SU-DHL-6 (cell line): Measurements from ENCODE around the gene FGF22.

Experiments
- H2AFZ ChIP-seq: fragments of 200-600 bp; sonication (generic); 2 replicates; pipeline ENCODE4 v1.6.1; 2014; ENCODE audit warnings: low read depth, mild to moderate bottlenecking, moderate library complexity, mixed read lengths, antibody characterized with exemption, low read length; ENCODE audit not compliant: severe bottlenecking
- H3F3A ChIP-seq: fragments of 200-600 bp; shearing (Covaris generic); 2 replicates; pipeline ENCODE4 v1.6.0; 2016; ENCODE audit warnings: antibody characterized with exemption, mild to moderate bottlenecking; ENCODE audit not compliant: insufficient read depth
- H3K27ac ChIP-seq: fragments of 200-600 bp; sonication (generic); 2 replicates; pipeline ENCODE4 v1.5.1; 2016; ENCODE audit warnings: low read depth, mild to moderate bottlenecking, low read length, moderate library complexity, mixed read lengths
- H3K27me3 ChIP-seq: fragments of 200-600 bp; sonication (generic), shearing (Covaris generic); 2 replicates; pipeline ENCODE4 v1.6.0; 2014; ENCODE audit warnings: mild to moderate bottlenecking, low read length
- H3K36me3 ChIP-seq: fragments of 200-600 bp; sonication (generic); 2 replicates; pipeline ENCODE4 v1.6.1; 2014; ENCODE audit warnings: mild to moderate bottlenecking, low read length, mixed read lengths
- H3K4me2 ChIP-seq: fragments of 300-600, 200-600 bp; shearing (Covaris generic), sonication (generic); 2 replicates; pipeline ENCODE4 v1.6.0; 2014; ENCODE audit warnings: low read length, low read depth, mild to moderate bottlenecking; ENCODE audit not compliant: poor library complexity, severe bottlenecking
- H3K4me3 ChIP-seq: fragments of 200-600 bp; sonication (generic); 2 replicates; pipeline ENCODE4 v1.5.1; 2014; ENCODE audit warnings: antibody characterized with exemption, low read length, mild to moderate bottlenecking, mixed read lengths; ENCODE audit not compliant: insufficient read depth, poor library complexity, severe bottlenecking
- H3K79me2 ChIP-seq: fragments of 200-600 bp; sonication (generic); 2 replicates; pipeline ENCODE4 v1.6.1; 2014; ENCODE audit warnings: mild to moderate bottlenecking, low read length, moderate library complexity; ENCODE audit not compliant: insufficient read depth
- H3K9ac ChIP-seq: fragments of 200-600 bp; sonication (generic); 2 replicates; pipeline ENCODE4 v1.7.0; 2014; ENCODE audit warnings: mild to moderate bottlenecking, low read length
- H3K9me2 ChIP-seq: fragments of 200-600 bp; sonication (generic); replicated peaks from 2 replicates; pipeline ENCODE4 v1.6.1; 2014; ENCODE audit warnings: low read length; ENCODE audit not compliant: insufficient read depth
- H3K9me3 ChIP-seq: fragments of 200-600 bp; sonication (generic); 2 replicates; pipeline ENCODE4 v1.6.1; 2014; ENCODE audit warnings: low read length, mixed read lengths; ENCODE audit not compliant: insufficient read depth
- H4K20me1 ChIP-seq: fragments of 200-600 bp; sonication (generic); 2 replicates; pipeline ENCODE4 v1.6.1; 2014; ENCODE audit warnings: low read depth, mild to moderate bottlenecking, antibody characterized with exemption, low read length, moderate library complexity, mixed read lengths
- CTCF ChIP-seq: fragments of 200-600 bp; sonication (generic); IDR thresholded peaks from one replicate; pipeline ENCODE4 v1.5.1; 2017; ENCODE audit warnings: antibody characterized with exemption, mild to moderate bottlenecking, low read length, moderate library complexity; ENCODE audit not compliant: insufficient read depth, poor library complexity, severe bottlenecking
- EZH2phosphoT487 ChIP-seq: fragments of 200-600 bp; sonication (generic), shearing (Covaris generic); conservative IDR thresholded peaks from 2 replicates; pipeline ENCODE4 v1.6.1; 2018; ENCODE audit warnings: mild to moderate bottlenecking, antibody characterized with exemption, low read length, moderate library complexity, mixed read lengths

The FGF22 gene

DNA sequence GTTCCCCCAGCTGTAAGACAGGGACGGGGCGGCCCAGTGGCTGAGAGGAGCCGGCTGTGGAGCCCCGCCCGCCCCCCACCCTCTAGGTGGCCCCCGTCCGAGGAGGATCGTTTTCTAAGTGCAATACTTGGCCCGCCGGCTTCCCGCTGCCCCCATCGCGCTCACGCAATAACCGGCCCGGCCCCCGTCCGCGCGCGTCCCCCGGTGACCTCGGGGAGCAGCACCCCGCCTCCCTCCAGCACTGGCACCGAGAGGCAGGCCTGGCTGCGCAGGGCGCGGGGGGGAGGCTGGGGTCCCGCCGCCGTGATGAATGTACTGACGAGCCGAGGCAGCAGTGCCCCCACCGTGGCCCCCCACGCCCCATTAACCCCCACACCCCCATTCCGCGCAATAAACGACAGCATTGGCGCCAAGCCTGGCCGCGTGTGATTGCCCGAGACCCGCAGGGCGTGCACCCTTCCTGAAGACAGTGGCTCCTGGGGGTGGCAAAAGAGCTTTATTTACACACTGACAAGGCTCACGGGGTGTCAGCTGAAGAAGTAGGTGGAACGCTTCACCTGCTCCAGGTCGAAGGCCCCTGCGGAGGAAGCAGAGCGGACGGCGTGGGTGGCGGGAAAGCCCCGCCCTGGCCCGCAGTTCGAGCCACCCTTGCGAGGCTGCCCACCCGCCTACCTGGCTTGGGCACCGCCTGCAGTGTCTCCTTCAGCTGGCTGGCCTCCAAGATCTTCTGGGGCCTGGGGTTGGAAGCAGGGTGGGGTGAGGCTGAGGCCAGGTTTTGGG, 22.7 kb upstream of the FGF22 start:
- Histone ChIP-seq H3K79me2 (no peaks in the 10 kb centered on the region), H3K36me3 (no peaks in the 10 kb centered on the region), H3K9me2 (no peaks in the 10 kb centered on the region), H3K4me2 (no peak overlapping the region), H3K27me3 (no peaks in the 10 kb centered on the region), H2AFZ (no peak overlapping the region), H3K9me3 (no peaks in the 10 kb centered on the region), H3K4me3 (no peak overlapping the region), H3F3A (no peaks in the 10 kb centered on the region), H3K27ac (no peak overlapping the region), H3K9ac (no peak overlapping the region), H4K20me1 (no peaks in the 10 kb centered on the region)
- TF ChIP-seq CTCF, result no peak
- no peak for TF ChIP-seq EZH2phosphoT487

DNA sequence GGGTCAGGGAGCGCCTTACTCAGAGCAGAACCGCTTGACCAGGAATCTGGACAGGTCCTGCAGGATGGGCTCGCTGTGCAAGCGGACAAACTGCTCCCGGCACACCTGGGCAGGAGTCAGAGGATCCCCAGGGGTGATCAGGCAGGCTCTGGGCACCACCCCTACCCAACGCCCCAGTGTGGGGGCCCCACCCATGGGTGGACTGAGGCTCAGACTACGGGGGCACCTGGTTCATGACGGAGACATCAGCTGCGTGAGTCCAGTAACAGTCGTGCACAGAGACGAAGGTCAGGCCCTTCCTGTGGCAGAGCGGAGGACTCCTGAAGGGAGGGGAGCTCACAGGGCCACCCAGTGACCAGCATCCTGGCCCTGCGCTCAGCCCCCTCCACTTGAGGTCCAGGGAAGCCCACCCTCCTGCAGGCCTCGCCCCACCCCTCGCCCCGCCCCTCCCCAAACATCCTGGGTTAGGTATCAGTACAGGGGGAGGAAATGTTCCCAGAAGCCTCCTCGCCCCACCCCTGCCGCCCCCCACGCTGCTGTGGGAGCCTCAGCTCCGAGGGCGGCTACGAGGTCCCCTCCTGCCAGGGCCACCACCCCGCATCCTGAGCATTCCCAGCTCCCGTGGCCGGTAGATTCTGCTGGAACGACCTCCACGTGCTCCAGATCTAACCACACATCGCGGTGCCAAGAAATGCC, 22.0 kb upstream of the FGF22 start:
- H3K9me2 ChIP-seq, result no peaks in the 10 kb centered on the region
- H4K20me1 ChIP-seq, result no peaks in the 10 kb centered on the region
- TF ChIP-seq EZH2phosphoT487, result no peak
- TF ChIP-seq CTCF, result no peak
- H3K27ac ChIP-seq, result no peak overlapping the region
- H3K4me2 ChIP-seq, result no peak overlapping the region
- no peak overlapping the region for H2AFZ ChIP-seq
- H3K4me3 ChIP-seq, result no peak overlapping the region
- H3K27me3 ChIP-seq, result no peaks in the 10 kb centered on the region
- no peaks in the 10 kb centered on the region for H3K9me3 ChIP-seq
- no peaks in the 10 kb centered on the region for H3K79me2 ChIP-seq
- H3K36me3 ChIP-seq, result no peaks in the 10 kb centered on the region
- H3F3A ChIP-seq, result no peaks in the 10 kb centered on the region
- no peak overlapping the region for H3K9ac ChIP-seq

DNA sequence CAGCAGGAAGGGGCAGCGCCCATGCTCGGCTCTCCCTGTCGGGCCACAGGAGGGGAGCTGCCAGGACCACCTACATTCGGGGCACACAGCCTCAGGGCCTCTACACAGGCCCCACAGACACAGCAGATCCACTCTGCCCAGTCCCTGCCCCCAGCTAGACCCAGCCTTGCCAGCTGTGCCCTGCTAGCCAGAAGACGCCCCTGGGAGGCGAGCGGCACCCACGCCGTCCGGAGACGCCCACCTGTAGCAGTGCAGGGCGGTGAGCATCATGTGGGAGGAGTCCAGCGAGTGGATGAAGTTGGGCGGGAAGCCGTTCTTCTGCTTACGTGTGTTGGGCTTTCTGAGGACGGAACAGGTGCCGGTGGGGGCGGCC, 21.4 kb upstream of the FGF22 start:
- Histone ChIP-seq H3K9ac (no peak overlapping the region), H3K4me3 (no peak overlapping the region), H4K20me1 (no peaks in the 10 kb centered on the region), H3K36me3 (no peaks in the 10 kb centered on the region), H2AFZ (no peak overlapping the region), H3K9me2 (no peaks in the 10 kb centered on the region), H3K27ac (no peak overlapping the region), H3K27me3 (no peaks in the 10 kb centered on the region), H3K4me2 (no peak overlapping the region), H3K79me2 (no peaks in the 10 kb centered on the region), H3K9me3 (no peaks in the 10 kb centered on the region), H3F3A (no peaks in the 10 kb centered on the region)
- no peak for TF ChIP-seq EZH2phosphoT487
